HepG2 (cell line): Measurements from ENCODE around the gene DCAKD. TPM values are rescaled to one million over a fixed set of nuclear protein-coding genes. Genes with fewer than 3 reads are reported as not detected.

Experiments
- AKAP8 ChIP-seq: sonication (generic); formaldehyde crosslinking; IDR thresholded peaks from 2 replicates; pipeline ENCODE4 v1.5.1; 2020; ENCODE audit warnings: mild to moderate bottlenecking, missing genetic modification reagents
- BCL6 ChIP-seq: IDR thresholded peaks from 2 replicates; pipeline ENCODE4 v1.6.1; 2016; ENCODE audit warnings: missing genetic modification reagents, missing compliant biosample characterization
- GTF2F1 ChIP-seq: fragments of 150-350 bp; IDR thresholded peaks from 2 replicates; pipeline ENCODE4 v1.6.1; 2014; ENCODE audit warnings: low read length
- KDM5A ChIP-seq: fragments of 200-600 bp; sonication (generic); IDR thresholded peaks from 2 replicates; pipeline ENCODE4 v1.7.0; 2018; ENCODE audit warnings: antibody characterized with exemption, mild to moderate bottlenecking, low read length, borderline replicate concordance
- MXI1 ChIP-seq: IDR thresholded peaks from 3 replicates; pipeline ENCODE4 v1.6.1; 2012; ENCODE audit warnings: low read depth, low read length, inconsistent platforms, borderline replicate concordance
- RELA ChIP-seq: sonication (generic); formaldehyde crosslinking; IDR thresholded peaks from 2 replicates; pipeline ENCODE4 v1.4.0; 2020; ENCODE audit warnings: missing genetic modification reagents
- SMAD9 ChIP-seq: sonication (generic); formaldehyde crosslinking; IDR thresholded peaks from 2 replicates; pipeline ENCODE4 v1.5.1; 2020; ENCODE audit warnings: mild to moderate bottlenecking, missing genetic modification reagents
- SP140L ChIP-seq: sonication (generic); formaldehyde crosslinking; IDR thresholded peaks from 2 replicates; pipeline ENCODE4 v1.4.0; 2020; ENCODE audit warnings: missing genetic modification reagents, borderline replicate concordance
- SP2 ChIP-seq: sonication (generic); formaldehyde crosslinking; IDR thresholded peaks from 2 replicates; pipeline ENCODE4 v1.5.1; 2020; ENCODE audit warnings: mild to moderate bottlenecking, missing genetic modification reagents
- ZMYM2 ChIP-seq: sonication (generic); formaldehyde crosslinking; IDR thresholded peaks from 2 replicates; pipeline ENCODE4 v1.8.0; 2022; ENCODE audit warnings: mild to moderate bottlenecking, missing genetic modification reagents
- ZNF292 ChIP-seq: sonication (generic); formaldehyde crosslinking; IDR thresholded peaks from 2 replicates; pipeline ENCODE4 v1.8.1; 2022; ENCODE audit warnings: mild to moderate bottlenecking, low read depth, missing genetic modification reagents, borderline replicate concordance
- ZNF501 ChIP-seq: sonication (generic); formaldehyde crosslinking; IDR thresholded peaks from 2 replicates; pipeline ENCODE4 v1.5.1; 2020; ENCODE audit warnings: mild to moderate bottlenecking, moderate library complexity, missing genetic modification reagents
- ZNF558 ChIP-seq: sonication (generic); formaldehyde crosslinking; IDR thresholded peaks from 2 replicates; pipeline ENCODE4 v1.9.0; 2022; ENCODE audit warnings: mild to moderate bottlenecking, missing genetic modification reagents, borderline replicate concordance
- ZSCAN25 ChIP-seq: sonication (generic); formaldehyde crosslinking; IDR thresholded peaks from 2 replicates; pipeline ENCODE4 v1.8.0; 2022; ENCODE audit warnings: mild to moderate bottlenecking, missing genetic modification reagents
- polyA plus RNA-seq, 8 experiments: library from polyadenylated mRNA; depleted of rRNA in 3 of 8; stranded (reverse) in 7 of 8; unstranded in 1 of 8; fragments of >200 nt; fragmentation: Illumina TruSeq in 4 of 8; extraction: Trizol in 4 of 8; gene quantifications; 2 replicates each; pipeline versions ENCODE4 v1.2.1 to v1.2.3, GENCODE V29; 2011 to 2016; ENCODE audit warnings: low read depth in 4 of 8, missing spikeins in 1 of 8, mixed read lengths in 1 of 8; ENCODE audit not compliant: insufficient read depth in 1 of 8
- total RNA-seq, 5 experiments: library from RNA; depleted of rRNA; stranded (reverse); fragments of >200 nt; fragmentation: Illumina TruSeq; extraction: Trizol; gene quantifications; 2 replicates each; pipeline ENCODE4 v1.2.3, GENCODE V29; 2016; ENCODE audit warnings: low read depth in 1 of 5
- TF ChIP-seq, protein P1 (sequence below): sonication (generic); formaldehyde crosslinking; conservative IDR thresholded peaks from 2 replicates; pipeline ENCODE4 v1.4.0; 2020; ENCODE audit warnings: missing genetic modification reagents
- TF ChIP-seq, protein P2 (sequence below): sonication (generic); formaldehyde crosslinking; IDR thresholded peaks from 2 replicates; pipeline ENCODE4 v1.8.0; 2022; ENCODE audit warnings: mild to moderate bottlenecking, missing genetic modification reagents
- TF ChIP-seq, protein P3 (sequence below): sonication (generic); formaldehyde crosslinking; IDR thresholded peaks from 2 replicates; pipeline ENCODE4 v1.8.0; 2022; ENCODE audit warnings: missing genetic modification reagents, mild to moderate bottlenecking, moderate library complexity, borderline replicate concordance
- TF ChIP-seq, protein P4 (sequence below), 2 experiments: fragments of 450-650 bp in 1 of 2; sonication (generic) in 1 of 2; formaldehyde crosslinking; IDR thresholded peaks; 2 replicates each; pipeline versions ENCODE4 v1.5.0 to v1.8.0; 2020 to 2022; ENCODE audit warnings: mild to moderate bottlenecking in 1 of 2, missing genetic modification reagents in 1 of 2

Gene DCAKD
- total and polyA plus RNA-seq, 2 of the 13 experiments (the other 11 are each of a cell fraction or from before 2014, with no cell fraction given) = 25.9 to 29.2 TPM

DNA sequence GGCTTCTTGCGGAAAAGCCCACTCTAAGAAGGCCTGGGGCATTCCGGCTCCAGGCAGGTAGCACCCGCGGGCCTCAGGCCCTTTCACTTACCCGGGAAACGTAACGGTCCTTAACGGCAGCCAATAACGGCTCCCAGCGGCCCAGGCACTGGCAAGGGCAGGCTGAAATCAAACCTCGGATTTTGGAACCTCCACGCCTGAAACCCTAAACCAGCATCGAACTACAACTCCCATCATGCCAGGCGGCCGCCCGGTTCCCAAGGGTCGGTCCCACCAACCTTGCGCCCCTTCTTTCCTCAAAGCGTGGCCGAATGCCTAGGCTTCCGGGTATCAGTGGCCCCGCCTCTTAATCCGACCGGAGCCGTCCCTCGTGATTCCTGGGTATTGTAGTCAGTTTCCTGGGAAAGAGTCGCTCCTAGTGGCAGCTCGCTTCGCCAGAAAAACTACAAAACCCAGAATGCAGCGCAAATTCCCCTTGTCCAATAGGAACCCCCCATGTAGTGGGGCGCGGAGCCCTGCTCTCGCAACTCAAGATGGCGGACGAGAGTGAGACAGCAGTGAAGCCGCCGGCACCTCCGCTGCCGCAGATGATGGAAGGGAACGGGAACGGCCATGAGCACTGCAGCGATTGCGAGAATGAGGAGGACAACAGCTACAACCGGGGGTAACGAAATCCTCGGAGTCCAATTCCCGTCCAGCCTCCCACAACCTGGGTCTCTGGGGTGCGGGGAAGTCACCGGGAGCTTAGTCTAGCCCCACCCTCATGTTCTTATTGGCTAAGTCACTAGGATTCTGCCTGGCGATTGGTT is 9.6 kb upstream of the DCAKD start, which contains the start of gene NMT1 (continued):
- TF ChIP-seq ZNF558 (CRISPR knock-in tag) (0 out of 2 replicates have a peak, but pooled peaks have one; percentile 93), GTF2F1 (no peak), ZMYM2 (no peak), ZNF292 (no peak; the same call in 1 of the 2 replicates), KDM5A (peak; percentile 99), BCL6 (CRISPR knock-in tag) (no peak; the same call in none of the 2 replicates), ZSCAN25 (no peak), ZNF501 (peak; percentile 99), SP140L (CRISPR knock-in tag) (0 out of 2 replicates have a peak, but pooled peaks have one; percentile 28), MXI1 (peak; percentile 89; the same call in 2 of the 3 replicates), SMAD9 (CRISPR knock-in tag) (no peak), RELA (CRISPR knock-in tag) (peak; percentile 80; the same call in 1 of the 2 replicates), SP2 (CRISPR knock-in tag) (peak; percentile 98), AKAP8 (CRISPR knock-in tag) (peak; percentile 65; the same call in 1 of the 2 replicates)
- TF ChIP-seq, protein P1, sequence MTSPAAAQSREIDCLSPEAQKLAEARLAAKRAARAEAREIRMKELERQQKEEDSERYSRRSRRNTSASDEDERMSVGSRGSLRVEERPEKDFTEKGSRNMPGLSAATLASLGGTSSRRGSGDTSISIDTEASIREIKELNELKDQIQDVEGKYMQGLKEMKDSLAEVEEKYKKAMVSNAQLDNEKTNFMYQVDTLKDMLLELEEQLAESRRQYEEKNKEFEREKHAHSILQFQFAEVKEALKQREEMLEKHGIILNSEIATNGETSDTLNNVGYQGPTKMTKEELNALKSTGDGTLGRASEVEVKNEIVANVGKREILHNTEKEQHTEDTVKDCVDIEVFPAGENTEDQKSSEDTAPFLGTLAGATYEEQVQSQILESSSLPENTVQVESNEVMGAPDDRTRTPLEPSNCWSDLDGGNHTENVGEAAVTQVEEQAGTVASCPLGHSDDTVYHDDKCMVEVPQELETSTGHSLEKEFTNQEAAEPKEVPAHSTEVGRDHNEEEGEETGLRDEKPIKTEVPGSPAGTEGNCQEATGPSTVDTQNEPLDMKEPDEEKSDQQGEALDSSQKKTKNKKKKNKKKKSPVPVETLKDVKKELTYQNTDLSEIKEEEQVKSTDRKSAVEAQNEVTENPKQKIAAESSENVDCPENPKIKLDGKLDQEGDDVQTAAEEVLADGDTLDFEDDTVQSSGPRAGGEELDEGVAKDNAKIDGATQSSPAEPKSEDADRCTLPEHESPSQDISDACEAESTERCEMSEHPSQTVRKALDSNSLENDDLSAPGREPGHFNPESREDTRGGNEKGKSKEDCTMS (CRISPR knock-in tag) = 0 out of 2 replicates have a peak, but pooled peaks have one; percentile 22
- TF ChIP-seq, protein P2, sequence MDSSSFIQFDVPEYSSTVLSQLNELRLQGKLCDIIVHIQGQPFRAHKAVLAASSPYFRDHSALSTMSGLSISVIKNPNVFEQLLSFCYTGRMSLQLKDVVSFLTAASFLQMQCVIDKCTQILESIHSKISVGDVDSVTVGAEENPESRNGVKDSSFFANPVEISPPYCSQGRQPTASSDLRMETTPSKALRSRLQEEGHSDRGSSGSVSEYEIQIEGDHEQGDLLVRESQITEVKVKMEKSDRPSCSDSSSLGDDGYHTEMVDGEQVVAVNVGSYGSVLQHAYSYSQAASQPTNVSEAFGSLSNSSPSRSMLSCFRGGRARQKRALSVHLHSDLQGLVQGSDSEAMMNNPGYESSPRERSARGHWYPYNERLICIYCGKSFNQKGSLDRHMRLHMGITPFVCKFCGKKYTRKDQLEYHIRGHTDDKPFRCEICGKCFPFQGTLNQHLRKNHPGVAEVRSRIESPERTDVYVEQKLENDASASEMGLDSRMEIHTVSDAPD (CRISPR knock-in tag) = no peak
- TF ChIP-seq, protein P3, sequence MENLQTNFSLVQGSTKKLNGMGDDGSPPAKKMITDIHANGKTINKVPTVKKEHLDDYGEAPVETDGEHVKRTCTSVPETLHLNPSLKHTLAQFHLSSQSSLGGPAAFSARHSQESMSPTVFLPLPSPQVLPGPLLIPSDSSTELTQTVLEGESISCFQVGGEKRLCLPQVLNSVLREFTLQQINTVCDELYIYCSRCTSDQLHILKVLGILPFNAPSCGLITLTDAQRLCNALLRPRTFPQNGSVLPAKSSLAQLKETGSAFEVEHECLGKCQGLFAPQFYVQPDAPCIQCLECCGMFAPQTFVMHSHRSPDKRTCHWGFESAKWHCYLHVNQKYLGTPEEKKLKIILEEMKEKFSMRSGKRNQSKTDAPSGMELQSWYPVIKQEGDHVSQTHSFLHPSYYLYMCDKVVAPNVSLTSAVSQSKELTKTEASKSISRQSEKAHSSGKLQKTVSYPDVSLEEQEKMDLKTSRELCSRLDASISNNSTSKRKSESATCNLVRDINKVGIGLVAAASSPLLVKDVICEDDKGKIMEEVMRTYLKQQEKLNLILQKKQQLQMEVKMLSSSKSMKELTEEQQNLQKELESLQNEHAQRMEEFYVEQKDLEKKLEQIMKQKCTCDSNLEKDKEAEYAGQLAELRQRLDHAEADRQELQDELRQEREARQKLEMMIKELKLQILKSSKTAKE (CRISPR knock-in tag) = no peak
- TF ChIP-seq, protein P4, sequence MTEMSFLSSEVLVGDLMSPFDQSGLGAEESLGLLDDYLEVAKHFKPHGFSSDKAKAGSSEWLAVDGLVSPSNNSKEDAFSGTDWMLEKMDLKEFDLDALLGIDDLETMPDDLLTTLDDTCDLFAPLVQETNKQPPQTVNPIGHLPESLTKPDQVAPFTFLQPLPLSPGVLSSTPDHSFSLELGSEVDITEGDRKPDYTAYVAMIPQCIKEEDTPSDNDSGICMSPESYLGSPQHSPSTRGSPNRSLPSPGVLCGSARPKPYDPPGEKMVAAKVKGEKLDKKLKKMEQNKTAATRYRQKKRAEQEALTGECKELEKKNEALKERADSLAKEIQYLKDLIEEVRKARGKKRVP (CRISPR knock-in tag; IDR thresholded peaks at IDR 0.05) = 0 out of 4 replicates have a peak, but pooled peaks of 1 of the 2 experiments have one; percentile 29
